Stomach (tissue), 4 donors: ENCODE results near the gene LRIG1.

Experiments used
- CTCF ChIP-seq, 7 experiments: fragments of 450-650 bp in 4 of 7; fragments of 200-600 bp in 3 of 7; sonication (generic) in 3 of 7; IDR thresholded peaks; one replicate each; pipeline ENCODE4 v1.5.1; 2016 to 2019; ENCODE audit warnings: antibody characterized with exemption in 7 of 7, control low read depth in 2 of 7, mild to moderate bottlenecking in 1 of 7
- POLR2A ChIP-seq, 4 donors: fragments of 450-650 bp; IDR thresholded peaks; one replicate each; pipeline ENCODE4 v1.6.1; 2016; ENCODE audit warnings: antibody characterized with exemption in 4 of 4, control low read depth in 2 of 4, mild to moderate bottlenecking in 1 of 4, moderate library complexity in 1 of 4

- TF ChIP-seq CTCF (IDR thresholded peaks at IDR 0.05) (peak in 5 of 7 experiments; percentile 80 to 90 (median 88)), POLR2A (IDR thresholded peaks at IDR 0.05) (no peak)
Measured at GRCh38 chr3:66407611-66408218, 93.1 kb downstream of the LRIG1 start.
